Breast epithelium (tissue), 4 donors: ENCODE measurements around the gene PNPLA7. TPM values are rescaled to one million over a fixed set of nuclear protein-coding genes. Genes with fewer than 3 reads are reported as not detected.
A peak's percentile ranks its signal among the peaks of the same experiment; 100 is the strongest.

Experiments
- DNase-seq, 2 donors: peaks; one replicate each; pipeline ENCODE4 v3.0.0-alpha.2; 2019; ENCODE audit warnings: low spot score in 2 of 2
- H3K27ac ChIP-seq, 2 donors: fragments of 200-600 bp; sonication (generic) in 1 of 2; one replicate each; pipeline ENCODE4 v1.5.1; 2016 to 2019; ENCODE audit warnings: mild to moderate bottlenecking in 1 of 2
- H3K27me3 ChIP-seq, 2 donors: fragments of 200-600 bp; sonication (generic) in 1 of 2; one replicate each; pipeline versions ENCODE4 v1.5.1 to v1.6.0; 2017 to 2019; ENCODE audit warnings: control low read depth in 1 of 2, mild to moderate bottlenecking in 1 of 2
- H3K36me3 ChIP-seq: fragments of 200-600 bp; one replicate; pipeline ENCODE4 v1.5.1; 2019
- H3K4me1 ChIP-seq, 2 donors: fragments of 200-600 bp; sonication (generic); one replicate each; pipeline ENCODE4 v1.5.1; 2016 to 2019; ENCODE audit warnings: control low read depth in 1 of 2
- H3K4me3 ChIP-seq, 3 donors: fragments of 200-600 bp; sonication (generic); 1 replicate in 2 of 3; 2 replicates in 1 of 3; pipeline ENCODE4 v1.5.1; 2016 to 2019; ENCODE audit warnings: mild to moderate bottlenecking in 3 of 3, moderate library complexity in 2 of 3
- H3K9me3 ChIP-seq, 2 donors: fragments of 200-600 bp; sonication (generic) in 1 of 2; one replicate each; pipeline ENCODE4 v1.5.1; 2016 to 2019; ENCODE audit warnings: control low read depth in 1 of 2
- CTCF ChIP-seq, 3 donors: fragments of 450-650 bp; IDR thresholded peaks; one replicate each; pipeline ENCODE4 v1.5.1; 2016 to 2017; ENCODE audit warnings: antibody characterized with exemption in 3 of 3, mild to moderate bottlenecking in 3 of 3, moderate library complexity in 3 of 3
- POLR2A ChIP-seq: fragments of 450-650 bp; IDR thresholded peaks from one replicate; pipeline ENCODE4 v1.6.1; 2016; ENCODE audit warnings: antibody characterized with exemption, mild to moderate bottlenecking, moderate library complexity
- POLR2AphosphoS5 ChIP-seq, 3 donors: sonication (generic); formaldehyde crosslinking; IDR thresholded peaks; one replicate each; pipeline ENCODE4 v1.6.1; 2017; ENCODE audit warnings: antibody characterized with exemption in 3 of 3
- intact Hi-C: fragments of 100-400 bp; cut with DNase I; formaldehyde crosslinking; loops from one replicate; pipeline ENCODE4 v1.15.1; 2023; ENCODE audit warnings: low total_unique reads
- total RNA-seq, 3 donors: library from RNA; depleted of rRNA; stranded (reverse); fragments of >200 nt; gene quantifications; one replicate each; pipeline ENCODE4 v1.1.0, GENCODE V29; 2016

The PNPLA7 gene
- total RNA-seq, 3 donors from 2014 or later, result 17.3 to 18.7 (median 17.7) TPM

GRCh38 chr9:137415451-137415850 is 134.8 kb downstream of the PNPLA7 start:
- Histone ChIP-seq H3K36me3 (no peaks in the 10 kb centered on the region), H3K27ac (peak overlapping the region in 1 of 2 donors; percentile 73), H3K27me3 (no peaks in the 10 kb centered on the region), H3K4me1 (peaks cover 3 to 8% of the 10 kb centered on the region in 2 donors), H3K4me3 (no peak overlapping the region), H3K9me3 (no peaks in the 10 kb centered on the region)
- intact Hi-C loops, result no loop called here
- DNase-seq, result no peak
- TF ChIP-seq CTCF (IDR thresholded peaks at IDR 0.05) (no peak), POLR2A (no peak), POLR2AphosphoS5 (IDR thresholded peaks at IDR 0.05) (no peak)

- intact Hi-C loops, result no loop called here
- no peak overlapping the region for H3K4me3 ChIP-seq
- H3K27ac ChIP-seq, result peak overlapping the region; percentile 92
- no peak for TF ChIP-seq POLR2AphosphoS5 (IDR thresholded peaks at IDR 0.05)
- TF ChIP-seq POLR2A, result no peak
- no peak for TF ChIP-seq CTCF (IDR thresholded peaks at IDR 0.05)
- no peaks in the 10 kb centered on the region for H3K27me3 ChIP-seq
- DNase-seq, result no peak
- no peaks in the 10 kb centered on the region for H3K9me3 ChIP-seq
- peaks cover 3 to 10% of the 10 kb centered on the region in 2 donors for H3K4me1 ChIP-seq
- no peaks in the 10 kb centered on the region for H3K36me3 ChIP-seq
Measured at GRCh38 chr9:137412431-137412830, 137.8 kb downstream of the PNPLA7 start.

GRCh38 chr9:137411645-137412380 is 138.4 kb downstream of the PNPLA7 start:
- H3K36me3 ChIP-seq, result no peaks in the 10 kb centered on the region
- H3K9me3 ChIP-seq, result no peaks in the 10 kb centered on the region
- intact Hi-C loops, result no loop called here
- TF ChIP-seq POLR2AphosphoS5 (IDR thresholded peaks at IDR 0.05) (peak in 2 of 3 donors; percentile 33 to 38), POLR2A (no peak), CTCF (IDR thresholded peaks at IDR 0.05) (no peak)
- peak overlapping the region in 2 of 3 donors; percentile 26 to 54 for H3K4me3 ChIP-seq
- H3K27me3 ChIP-seq, result no peaks in the 10 kb centered on the region
- DNase-seq, result peak; percentile 90 to 92
- H3K27ac ChIP-seq, result peak overlapping the region; percentile 92
- peaks cover 9 to 13% of the 10 kb centered on the region in 2 donors for H3K4me1 ChIP-seq

GRCh38 chr9:137411260-137411644 is 138.9 kb downstream of the PNPLA7 start:
- H3K4me3 ChIP-seq, result peak overlapping the region in 2 of 3 donors; percentile 26 to 54
- H3K36me3 ChIP-seq, result no peaks in the 10 kb centered on the region
- DNase-seq, result no peak
- H3K27me3 ChIP-seq, result no peaks in the 10 kb centered on the region
- intact Hi-C loops, result no loop called here
- H3K4me1 ChIP-seq, result peaks cover 12 to 18% of the 10 kb centered on the region in 2 donors
- no peaks in the 10 kb centered on the region for H3K9me3 ChIP-seq
- TF ChIP-seq CTCF (IDR thresholded peaks at IDR 0.05) (no peak), POLR2A (no peak), POLR2AphosphoS5 (IDR thresholded peaks at IDR 0.05) (no peak)
- H3K27ac ChIP-seq, result peak overlapping the region; percentile 92

- DNase-seq, result no peak
- Histone ChIP-seq H3K4me1 (peaks cover 12 to 19% of the 10 kb centered on the region in 2 donors), H3K27me3 (no peaks in the 10 kb centered on the region), H3K4me3 (peak overlapping the region in 1 of 3 donors; percentile 54), H3K27ac (peak overlapping the region; percentile 92), H3K9me3 (no peaks in the 10 kb centered on the region), H3K36me3 (no peaks in the 10 kb centered on the region)
- TF ChIP-seq POLR2A, result no peak
- no peak for TF ChIP-seq POLR2AphosphoS5 (IDR thresholded peaks at IDR 0.05)
- TF ChIP-seq CTCF (IDR thresholded peaks at IDR 0.05), result no peak
- intact Hi-C loops, result no loop called here
Measured at GRCh38 chr9:137410891-137411249, 139.3 kb downstream of the PNPLA7 start.
